Measurements from ENCODE around the gene ZNF33A. TPM values are rescaled to one million over a fixed set of nuclear protein-coding genes. Genes with fewer than 3 reads are reported as not detected.
"Not testable (repeated sequence)": the region's sequence is repeated elsewhere in the genome, so short reads cannot be mapped to it uniquely, and the experiment has no call there.

The ZNF33A gene
- total and polyA plus RNA-seq, 2 of the 4 experiments (the other 2 are of a cell fraction): 5.6 to 14.3 TPM

DNA sequence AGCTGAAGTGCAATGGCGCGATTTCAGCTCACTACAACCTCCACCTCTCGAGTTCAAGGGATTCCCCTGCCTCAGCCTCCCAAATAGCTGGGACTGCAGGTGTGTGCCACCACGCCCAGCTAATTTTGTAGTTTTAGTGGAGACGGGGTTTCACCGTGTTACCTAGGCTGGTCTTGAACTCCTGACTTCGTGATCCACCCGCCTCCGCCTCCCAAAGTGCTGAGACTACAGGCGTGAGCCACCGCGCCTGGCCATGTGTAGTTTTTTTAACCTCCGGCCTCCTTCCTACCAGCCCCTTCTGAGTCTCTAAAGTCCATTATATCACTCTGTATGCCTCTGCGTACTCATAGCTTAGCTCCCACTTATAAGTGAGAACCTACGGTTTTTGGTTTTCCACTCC, 82.8 kb downstream of the ZNF33A start:
- H2AK5ac ChIP-seq (ENCODE audit: low read depth, low read length); in situ Hi-C loops (cut with MboI; ENCODE audit: low sequenced_read_pairs); BruUV-seq (replicated peaks); H3K9ac ChIP-seq (ENCODE audit: low read depth, low read length); H3K4me1 ChIP-seq (ENCODE audit: control insufficient read depth, insufficient read depth, low read length); H2BK5ac ChIP-seq (ENCODE audit: low read depth, low read length, poor library complexity, severe bottlenecking); H4K20me1 ChIP-seq (ENCODE audit: insufficient read depth, low read length); H2BK20ac ChIP-seq (ENCODE audit: low read depth, low read length); H2AFZ ChIP-seq (replicated peaks; ENCODE audit: low read length, poor library complexity); intact Hi-C loops (cut with micrococcal nuclease); H4K91ac ChIP-seq (ENCODE audit: insufficient read depth, low read depth, low read length); H3K27ac ChIP-seq (ENCODE audit: insufficient read depth, low read length); dilution Hi-C loops (cut with HindIII; ENCODE audit: low sequenced_read_pairs, unreplicated experiment); H3K36me3 ChIP-seq (ENCODE audit: control insufficient read depth, insufficient read depth, low read length); H3K56ac ChIP-seq (ENCODE audit: extremely low read depth, insufficient read depth, low read length); H3K9me3 ChIP-seq (ENCODE audit: control insufficient read depth, insufficient read depth, low read length); H3K23ac ChIP-seq (ENCODE audit: low read depth, low read length); H3K27me3 ChIP-seq (ENCODE audit: control insufficient read depth, insufficient read depth, low read length); H3K18ac ChIP-seq (ENCODE audit: low read depth, low read length); H3K4me2 ChIP-seq (ENCODE audit: low read depth, low read length); POLR2A ChIA-PET (ENCODE audit: unreplicated experiment); DNase-seq; H3K4me3 ChIP-seq (ENCODE audit: insufficient read depth, low read depth, low read length); H2AK9ac ChIP-seq (replicated peaks; ENCODE audit: low read depth, low read length, poor library complexity); H2BK15ac ChIP-seq (ENCODE audit: low read depth, low read length); H2BK120ac ChIP-seq (ENCODE audit: low read depth, low read length); H4K5ac ChIP-seq (ENCODE audit: low read depth, low read length); H3K14ac ChIP-seq (replicated peaks; ENCODE audit: low read depth, low read length); H3K4ac ChIP-seq (ENCODE audit: low read depth, low read length); ATAC-seq (ENCODE audit: low read depth); H3K9me1 ChIP-seq (ENCODE audit: insufficient read depth, low read length): not testable (repeated sequence)
- Histone ChIP-seq H3K79me1 (ENCODE audit: low read depth in 1 of 2, low read length in 2 of 2) (peaks cover 11 to 17% of the 10 kb centered on the region in 2 experiments; a peak in 3 of 4 replicates), H4K8ac (ENCODE audit: low read depth in 2 of 2, low read length in 2 of 2) (peak overlapping the region in 1 of 2 experiments; percentile 64; a peak in 2 of 4 replicates)
- CTCF ChIA-PET: interaction anchor here (1.2 to 1.8 kb wide), 2 partner anchors 30 to 116 kb away, joined by 3 to 4 read pairs; no protein-coding TSS in a partner anchor
- 100% methylated on average over 4 of the region's 15 CpGs; no CpG with 5 or more reads in 1 of the 2 experiments for WGBS, 2 experiments (ENCODE audit: extremely low coverage in 2 of 2, insufficient read length in 1 of 2)

Measured in IMR-90 (cell line).